GM19468 (cell line): ENCODE results near the gene EGF.
"Not testable (repeated sequence)": the region's sequence is repeated elsewhere in the genome, so short reads cannot be mapped to it uniquely, and the experiment has no call there.

Source experiments
- ATAC-seq: cut with Tn5 transposase; IDR thresholded peaks from one replicate; pipeline ENCODE4 v1.9.1; 2021; ENCODE audit warnings: mild to moderate bottlenecking, moderate library complexity, moderate number of reproducible peaks; ENCODE audit not compliant: unreplicated experiment; ENCODE audit errors: extremely low read depth

EGF gene

GRCh38 chr4:109913596-109914241 is 1.0 kb downstream of the EGF start:
- ATAC-seq = no peak

DNA sequence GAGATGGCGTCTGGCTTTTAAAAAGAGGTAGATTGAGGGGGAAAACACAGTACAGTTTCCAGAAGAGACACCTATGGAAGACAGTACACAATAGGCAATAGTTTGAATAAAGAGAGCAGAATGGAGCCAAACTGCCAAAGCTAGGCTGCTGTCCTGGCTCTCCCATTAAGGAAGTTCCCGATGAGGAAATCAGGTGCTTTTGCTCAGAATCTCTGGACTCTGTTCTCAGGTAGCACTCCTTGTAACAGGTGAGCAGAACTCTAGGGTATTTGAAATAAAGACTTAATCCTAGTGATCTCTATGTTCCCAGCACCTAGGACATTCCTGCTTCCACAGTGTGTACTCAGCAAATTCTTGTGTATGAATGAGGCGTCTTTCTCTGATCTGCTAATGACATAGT is 1.6 kb downstream of the EGF start:
- ATAC-seq = no peak

GRCh38 chr4:109915385-109916026 is 2.8 kb downstream of the EGF start:
- ATAC-seq = no peak

- ATAC-seq = no peak
Observed at GRCh38 chr4:109916027-109916409, 3.3 kb downstream of the EGF start.

GRCh38 chr4:109921384-109921808 is 8.7 kb downstream of the EGF start:
- no peak for ATAC-seq

DNA sequence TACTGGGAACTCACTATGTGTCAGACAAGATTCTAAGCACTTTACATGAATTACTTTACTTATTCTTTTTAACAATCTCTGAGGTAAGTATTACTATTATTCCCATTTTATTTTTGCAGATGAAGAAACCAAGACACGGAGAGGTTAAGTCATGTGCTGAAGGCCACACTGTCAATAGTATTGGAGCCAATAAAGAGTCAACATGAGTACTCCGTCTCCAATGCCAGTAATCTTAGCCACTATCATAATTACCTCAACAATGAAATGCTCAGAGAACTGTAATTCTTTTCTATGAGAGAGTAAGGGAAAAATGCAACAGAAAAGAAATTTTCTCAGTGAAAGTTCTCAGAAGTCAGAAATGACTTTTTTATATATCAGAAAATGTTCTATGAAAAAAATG is 12.7 kb downstream of the EGF start:
- ATAC-seq = no peak

GRCh38 chr4:109928327-109929045 is 15.8 kb downstream of the EGF start:
- no peak for ATAC-seq

DNA sequence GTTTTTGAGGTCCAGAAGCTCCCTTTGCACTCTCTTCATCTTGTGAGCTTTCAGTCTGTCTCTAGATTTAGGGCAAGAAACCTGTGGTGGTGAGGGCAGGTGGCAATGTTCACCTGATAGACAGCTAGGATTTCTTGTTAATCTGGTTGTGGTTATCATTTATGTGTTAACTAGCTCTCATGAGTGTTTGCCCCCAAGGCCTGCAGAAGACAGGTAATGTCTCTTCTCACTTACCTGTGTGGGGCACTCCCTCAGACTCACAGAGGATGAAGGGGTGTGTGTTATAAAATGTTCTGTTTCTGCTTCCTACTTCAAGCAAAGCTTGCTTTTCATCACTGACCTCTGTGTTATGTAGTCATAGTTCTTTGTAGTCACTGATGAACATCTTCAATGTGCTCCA is 17.8 kb downstream of the EGF start:
- ATAC-seq = no peak

- ATAC-seq = no peak
Observed at GRCh38 chr4:109930872-109931271, 18.2 kb downstream of the EGF start.

DNA sequence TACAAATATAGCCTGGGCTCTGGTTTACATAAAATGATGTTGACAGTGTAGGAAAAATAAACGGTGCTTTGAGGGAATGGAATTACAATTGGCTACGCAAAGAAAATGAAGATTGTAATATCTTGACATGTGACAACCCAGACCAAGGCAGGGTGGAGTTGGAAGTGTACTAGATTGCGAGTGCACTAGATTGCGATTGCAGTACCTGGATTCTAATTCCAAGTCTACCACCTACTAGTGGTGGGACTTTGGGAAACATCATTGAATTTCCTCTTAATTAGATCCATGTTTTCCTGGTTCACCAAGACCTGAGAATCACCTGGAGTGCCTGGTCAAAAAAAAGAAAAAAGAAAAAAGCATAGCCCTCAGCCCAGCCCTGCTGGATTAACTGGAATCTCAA is 18.6 kb downstream of the EGF start:
- ATAC-seq = no peak

GRCh38 chr4:109937352-109937751 is 24.7 kb downstream of the EGF start:
- ATAC-seq = not testable (repeated sequence)

GRCh38 chr4:109939190-109939589 is 26.5 kb downstream of the EGF start:
- ATAC-seq = no peak

- no peak for ATAC-seq
Observed at GRCh38 chr4:109942292-109942926, 29.7 kb downstream of the EGF start.

DNA sequence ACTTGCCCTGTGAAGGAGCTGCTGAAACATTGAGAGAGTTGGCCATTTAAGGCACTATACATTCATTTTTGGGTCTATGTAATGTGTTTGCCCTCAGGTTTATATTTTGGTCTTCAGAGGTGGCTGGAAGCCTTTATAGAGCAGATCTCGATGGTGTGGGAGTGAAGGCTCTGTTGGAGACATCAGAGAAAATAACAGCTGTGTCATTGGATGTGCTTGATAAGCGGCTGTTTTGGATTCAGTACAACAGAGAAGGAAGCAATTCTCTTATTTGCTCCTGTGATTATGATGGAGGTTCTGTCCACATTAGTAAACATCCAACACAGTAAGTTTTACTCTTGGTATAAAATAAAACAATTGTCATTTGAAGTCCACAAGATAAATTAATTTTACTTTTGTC is 31.1 kb downstream of the EGF start:
- no peak for ATAC-seq

DNA sequence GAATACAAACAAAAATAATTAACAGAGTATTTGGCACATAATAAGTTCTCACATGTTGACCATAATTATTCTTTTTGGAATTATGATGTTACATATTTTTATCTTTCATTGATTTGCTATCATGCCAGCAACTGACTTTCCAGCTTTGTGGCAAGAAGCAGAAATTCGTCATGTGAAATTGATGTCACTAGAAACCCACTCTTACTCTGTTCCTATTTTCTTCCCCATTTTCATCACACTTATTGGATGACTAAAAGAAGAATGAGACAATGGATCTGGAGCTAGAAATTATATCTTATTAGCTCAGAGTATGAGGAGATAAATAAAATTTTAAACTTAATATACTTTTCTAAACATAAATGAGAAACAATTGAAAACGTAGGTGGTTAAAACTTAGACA is 31.9 kb downstream of the EGF start:
- ATAC-seq = no peak

DNA sequence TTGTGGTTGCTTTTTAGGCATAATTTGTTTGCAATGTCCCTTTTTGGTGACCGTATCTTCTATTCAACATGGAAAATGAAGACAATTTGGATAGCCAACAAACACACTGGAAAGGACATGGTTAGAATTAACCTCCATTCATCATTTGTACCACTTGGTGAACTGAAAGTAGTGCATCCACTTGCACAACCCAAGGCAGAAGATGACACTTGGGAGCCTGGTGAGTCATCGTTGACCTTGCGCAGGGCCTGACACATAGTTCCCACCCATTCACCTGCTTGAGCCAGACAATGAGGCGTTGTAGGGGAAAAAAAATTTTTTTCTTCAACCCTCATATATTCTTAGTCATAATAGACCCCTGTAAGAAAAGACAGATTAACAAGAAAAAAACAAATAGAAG is 32.4 kb downstream of the EGF start:
- no peak for ATAC-seq

GRCh38 chr4:109946120-109946519 is 33.4 kb downstream of the EGF start:
- ATAC-seq = no peak

DNA sequence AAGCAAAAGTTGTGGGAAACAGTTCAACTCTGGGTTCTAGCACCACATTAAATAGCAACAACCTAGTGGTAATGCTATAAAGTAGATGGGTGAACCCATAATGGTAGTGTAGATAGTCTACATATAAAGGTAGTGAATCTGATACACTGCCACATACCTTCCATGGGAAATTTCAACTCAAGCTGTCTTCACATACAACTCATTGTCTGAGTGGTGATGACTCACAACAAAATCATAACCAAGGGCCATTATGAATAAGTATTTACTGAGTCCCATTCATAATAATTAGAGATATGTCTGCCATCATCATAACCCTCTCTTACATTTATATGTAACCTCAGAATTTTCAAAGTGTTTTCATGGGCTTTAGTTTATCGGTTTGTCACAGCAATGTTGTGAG is 34.8 kb downstream of the EGF start:
- no peak for ATAC-seq

GRCh38 chr4:109947918-109948317 is 35.2 kb downstream of the EGF start:
- ATAC-seq = no peak

- not testable (repeated sequence) for ATAC-seq
Observed at GRCh38 chr4:109949099-109949718, 36.5 kb downstream of the EGF start.

DNA sequence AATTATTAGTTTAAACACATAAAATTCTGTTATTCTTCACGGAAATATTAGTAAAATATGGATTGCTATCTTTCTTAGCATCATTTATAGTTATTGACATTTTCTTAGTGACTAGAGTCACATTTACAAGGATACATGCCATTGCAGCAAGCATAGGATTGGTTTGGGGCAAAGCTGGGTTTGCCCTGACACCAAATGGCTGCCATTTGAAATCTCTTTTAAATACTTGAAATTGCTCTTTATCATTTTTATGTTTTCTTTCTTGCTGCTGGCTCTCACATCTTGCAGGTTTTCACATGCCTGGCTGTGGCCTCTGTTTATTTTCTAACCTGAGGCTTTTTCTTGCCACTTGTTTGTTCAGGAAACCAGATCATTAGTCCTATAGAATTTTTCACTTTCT is 39.9 kb downstream of the EGF start:
- ATAC-seq = no peak
